Forelimb muscle (tissue), 1 donor: Measurements from ENCODE around the gene FAM131A. TPM values are rescaled to one million over a fixed set of nuclear protein-coding genes. Genes with fewer than 3 reads are reported as not detected.

Experiments
- DNase-seq: peaks from one replicate; pipeline ENCODE4 v3.0.0-alpha.2; 2013; ENCODE audit warnings: low read depth
- polyA plus RNA-seq: library from polyadenylated mRNA; unstranded; fragments of 120-200 nt; gene quantifications from one replicate; pipeline ENCODE4 v1.2.1, GENCODE V29; 2013; ENCODE audit not compliant: insufficient read length

The FAM131A gene
- polyA plus RNA-seq, 1 donor: 8.8 TPM

GRCh38 chr3:184378651-184379357 is 41.4 kb downstream of the FAM131A start:
- DNase-seq: no peak

GRCh38 chr3:184379358-184380184 is 42.2 kb downstream of the FAM131A start, which contains the start of gene CHRD:
Gene CHRD, plus strand, starts transcription at chr3:184380054. Its CDS starts 265 bp downstream, at chr3:184380319.
- no peak for DNase-seq

GRCh38 chr3:184380185-184380626 is 42.8 kb downstream of the FAM131A start:
- no peak for DNase-seq

- no peak for DNase-seq
These were observed 43.3 kb downstream of the FAM131A start for GRCh38 chr3:184380627-184381260.

GRCh38 chr3:184381261-184382224 is 44.1 kb downstream of the FAM131A start:
- DNase-seq: no peak

GRCh38 chr3:184382326-184383032 is 45.1 kb downstream of the FAM131A start:
- DNase-seq: no peak

- DNase-seq: no peak
These were observed 45.8 kb downstream of the FAM131A start for GRCh38 chr3:184383033-184383740.

GRCh38 chr3:184384342-184384741 is 46.9 kb downstream of the FAM131A start:
- no peak for DNase-seq

GRCh38 chr3:184384856-184385422 is 47.5 kb downstream of the FAM131A start:
- DNase-seq: no peak

GRCh38 chr3:184386047-184386806 is 48.8 kb downstream of the FAM131A start:
- DNase-seq: no peak

GRCh38 chr3:184387174-184387714 is 49.8 kb downstream of the FAM131A start:
- no peak for DNase-seq

GRCh38 chr3:184388164-184388935 is 51.0 kb downstream of the FAM131A start:
- no peak for DNase-seq

GRCh38 chr3:184388936-184389230 is 51.5 kb downstream of the FAM131A start:
- DNase-seq: no peak

GRCh38 chr3:184389384-184389783 is 52.0 kb downstream of the FAM131A start:
- DNase-seq: no peak

GRCh38 chr3:184389935-184390528 is 52.6 kb downstream of the FAM131A start:
- DNase-seq: no peak

- DNase-seq: no peak
These were observed 53.9 kb downstream of the FAM131A start for GRCh38 chr3:184391266-184391665.

GRCh38 chr3:184395320-184395660 is 57.9 kb downstream of the FAM131A start:
- DNase-seq: no peak
